Activated naive CD8-positive, alpha-beta T cell treated with anti-CD3 and anti-CD28 coated beads, Interleukin-2, amount 50 U/mL, for 16 hours (primary cell): Measurements from ENCODE around the gene CENATAC.
"Not testable (repeated sequence)": the region's sequence is repeated elsewhere in the genome, so short reads cannot be mapped to it uniquely, and the experiment has no call there.

Experiments
- DNase-seq: peaks from one replicate; pipeline ENCODE4 v3.0.0-alpha.2; 2020; ENCODE audit warnings: low read depth, low spot score

The CENATAC gene

DNA sequence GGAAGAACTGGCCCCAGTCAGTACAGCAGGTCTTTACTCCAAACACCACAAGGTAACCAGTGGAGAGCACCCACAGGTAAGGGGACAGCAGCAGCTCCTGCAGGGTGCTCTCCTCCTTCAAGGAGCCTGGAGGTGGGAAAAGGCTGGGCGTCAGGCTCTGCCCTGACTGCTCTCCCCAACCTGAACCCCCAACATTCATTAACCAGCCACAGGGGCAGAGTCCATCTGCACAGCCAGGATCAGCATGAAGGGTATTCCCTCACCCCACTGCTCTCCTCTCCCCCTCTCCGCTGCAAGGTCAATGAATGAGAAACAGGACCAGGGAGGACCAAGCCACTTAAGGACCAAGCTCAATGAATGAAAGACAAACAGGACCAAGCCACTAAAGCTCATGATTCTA lies 29.0 kb downstream of the CENATAC start:
- no peak for DNase-seq

DNA sequence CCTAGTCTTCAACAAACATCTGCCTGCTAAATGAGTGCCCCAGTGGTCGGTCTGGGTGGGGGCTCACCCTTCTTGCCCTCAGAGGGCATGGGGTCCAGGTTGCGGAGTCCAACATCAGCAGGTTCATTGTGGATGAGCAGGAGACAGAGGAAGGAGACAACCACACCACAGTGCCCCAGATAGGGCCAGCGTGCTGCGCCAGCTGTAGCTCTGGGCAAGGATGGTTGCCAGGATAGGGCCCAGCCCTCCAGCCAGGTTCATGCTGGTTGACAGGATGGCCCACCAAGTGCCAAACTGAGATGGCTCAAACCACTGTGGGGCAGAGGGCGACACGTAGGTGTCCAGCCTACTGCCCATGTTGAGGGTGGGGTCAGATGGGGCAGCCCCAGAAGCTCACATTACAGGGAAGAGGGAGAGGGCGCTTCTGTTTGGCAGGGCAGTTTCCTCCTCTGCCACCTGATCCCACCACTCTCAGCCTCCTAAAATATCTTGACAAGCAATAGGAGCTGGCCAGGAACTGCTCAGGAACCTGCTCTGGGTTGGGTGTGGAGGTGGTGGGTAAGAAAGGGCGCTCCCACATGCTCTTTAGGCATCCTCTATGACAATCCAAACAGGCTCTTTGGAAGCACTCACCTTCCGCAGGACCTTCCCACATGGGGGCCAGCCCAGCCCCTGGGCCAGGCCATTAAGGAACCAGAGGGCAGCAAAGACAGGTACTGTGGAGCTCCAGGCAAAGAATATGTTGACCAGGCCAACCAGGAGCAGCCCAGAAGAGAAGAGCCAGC lies 29.8 kb downstream of the CENATAC start:
- DNase-seq: no peak

DNA sequence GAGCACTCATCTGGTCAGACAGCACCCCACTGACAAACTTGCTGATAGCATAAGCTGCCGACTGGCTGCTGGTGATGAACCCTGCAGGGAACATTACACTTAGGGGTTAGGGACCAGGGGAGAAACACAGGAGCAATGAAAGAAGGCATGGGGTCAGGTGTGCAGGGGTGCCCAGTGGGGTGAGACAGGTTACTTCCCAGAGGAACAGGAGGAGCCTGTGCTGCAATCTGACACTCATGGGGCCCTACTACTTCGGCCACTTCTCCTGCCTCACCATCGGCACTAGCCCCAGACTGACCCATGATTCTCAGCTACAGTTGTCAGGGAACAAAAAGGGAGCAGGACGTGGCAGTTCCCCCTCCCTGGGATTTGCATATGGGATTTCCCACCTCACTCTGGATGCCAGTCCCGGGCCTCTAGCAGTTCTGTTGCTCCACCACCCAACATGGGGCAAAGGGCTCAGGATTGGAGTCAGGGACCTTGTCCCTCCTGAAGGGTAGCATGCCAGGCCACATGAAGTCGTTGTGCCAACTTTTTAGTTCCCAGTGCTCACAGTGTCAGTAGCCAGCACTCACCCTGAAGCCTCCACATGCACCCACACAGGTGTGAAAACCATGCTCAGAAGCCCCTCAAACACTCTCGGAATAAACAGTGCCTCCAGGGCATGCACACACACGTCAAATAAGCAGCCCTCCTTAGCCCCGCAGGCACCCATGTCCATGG lies 30.6 kb downstream of the CENATAC start:
- DNase-seq: no peak

DNA sequence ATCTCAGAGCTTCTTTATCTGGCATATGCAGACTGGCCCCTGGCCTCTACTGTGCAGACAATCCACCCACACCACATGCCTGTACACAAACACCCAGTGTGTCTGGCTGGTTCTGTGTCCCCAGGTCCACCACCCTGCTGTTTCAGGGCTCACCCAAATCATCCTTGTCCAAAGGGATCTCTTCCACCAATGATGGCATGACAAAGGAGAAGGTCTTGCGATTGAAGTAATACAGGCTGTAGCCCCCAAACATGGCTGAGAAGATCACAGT lies 31.1 kb downstream of the CENATAC start:
- no peak for DNase-seq

DNA sequence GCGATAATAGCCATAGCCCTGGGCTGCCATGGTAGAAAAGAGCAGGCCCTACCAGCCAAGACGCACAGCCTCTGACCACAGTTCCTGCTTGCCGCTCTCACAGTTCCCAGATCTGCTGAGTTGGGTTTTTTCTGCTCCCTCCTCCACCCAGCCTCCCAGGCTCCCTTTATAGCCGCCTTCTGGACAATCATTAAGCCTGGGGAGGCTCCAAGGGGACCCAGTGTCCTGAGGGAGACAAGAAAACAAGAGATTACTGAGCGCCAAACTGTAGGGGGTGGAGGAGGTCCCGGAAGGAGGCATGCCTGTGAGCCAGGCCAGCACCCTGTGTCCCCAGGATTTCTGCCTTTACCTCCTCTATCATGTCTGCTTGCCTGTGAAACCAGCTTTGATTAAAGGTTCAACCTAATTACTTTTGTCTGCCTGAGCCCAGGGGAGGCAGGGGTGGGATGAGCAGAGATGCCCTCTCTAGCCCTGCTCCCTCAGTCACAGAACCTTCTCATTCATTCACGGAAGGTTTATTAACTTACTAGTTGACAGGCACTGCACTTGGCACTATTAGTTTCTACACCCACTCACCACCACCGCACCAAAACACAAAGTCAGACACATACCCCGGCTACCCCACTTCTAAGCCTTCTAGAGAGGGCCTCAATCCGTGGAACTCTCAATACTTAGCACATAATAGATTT lies 31.5 kb downstream of the CENATAC start:
- peak; percentile 30 for DNase-seq

DNA sequence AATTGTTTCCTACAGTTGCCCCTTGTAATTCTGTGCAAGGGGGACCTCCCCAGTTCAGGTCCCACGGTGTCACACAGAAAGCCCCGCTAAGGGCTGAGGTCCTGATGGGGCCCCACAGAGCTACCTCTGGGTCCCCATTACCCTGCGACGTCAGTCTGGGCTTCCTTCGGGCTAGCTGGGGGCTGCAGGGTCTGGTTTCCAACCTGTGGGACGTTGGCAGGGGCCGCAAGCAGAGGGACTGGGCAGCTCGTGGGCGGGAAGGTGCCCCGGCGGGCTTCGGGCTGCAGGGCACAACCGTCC lies 32.0 kb downstream of the CENATAC start:
- no peak for DNase-seq

DNA sequence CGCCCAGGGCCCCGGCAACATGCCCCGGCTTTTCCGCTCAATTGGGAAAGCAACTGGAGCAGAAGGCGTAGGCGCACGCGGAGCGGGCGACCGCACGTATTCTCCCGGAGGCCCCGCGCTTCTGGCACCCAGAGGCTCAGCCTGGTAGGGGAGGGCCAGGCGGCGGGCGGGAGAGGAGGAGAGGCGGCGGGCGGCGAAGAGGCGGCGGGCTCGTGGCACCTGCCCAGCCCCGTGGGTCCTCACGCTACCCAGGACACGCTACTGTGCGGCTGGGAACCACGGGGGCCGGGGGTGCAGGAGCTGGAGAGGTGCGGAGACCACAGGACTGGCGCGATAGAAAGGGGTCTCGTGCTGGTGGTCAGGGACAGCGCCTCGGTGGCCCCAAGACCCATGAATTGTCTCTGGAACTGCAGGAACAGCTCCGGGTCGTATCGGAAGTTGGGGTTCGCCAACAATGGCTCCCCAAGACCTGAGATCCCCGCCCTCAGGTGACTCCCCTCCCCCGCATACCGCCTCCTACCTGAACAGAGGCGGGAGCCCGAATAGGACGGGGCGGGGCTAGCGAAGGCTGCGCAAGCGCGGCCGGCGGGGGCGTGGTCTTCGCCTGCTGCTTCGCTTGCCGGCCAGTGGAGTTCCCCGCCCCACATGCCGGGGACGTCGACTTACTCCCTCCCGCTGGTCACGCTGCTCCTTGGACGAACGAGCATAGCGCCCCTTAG lies 32.5 kb downstream of the CENATAC start, which contains the start of gene SLC37A4:
TSS of gene SLC37A4 (minus strand) at position 549 of the 719 bp plus-strand sequence.
- DNase-seq: peak; percentile 91

DNA sequence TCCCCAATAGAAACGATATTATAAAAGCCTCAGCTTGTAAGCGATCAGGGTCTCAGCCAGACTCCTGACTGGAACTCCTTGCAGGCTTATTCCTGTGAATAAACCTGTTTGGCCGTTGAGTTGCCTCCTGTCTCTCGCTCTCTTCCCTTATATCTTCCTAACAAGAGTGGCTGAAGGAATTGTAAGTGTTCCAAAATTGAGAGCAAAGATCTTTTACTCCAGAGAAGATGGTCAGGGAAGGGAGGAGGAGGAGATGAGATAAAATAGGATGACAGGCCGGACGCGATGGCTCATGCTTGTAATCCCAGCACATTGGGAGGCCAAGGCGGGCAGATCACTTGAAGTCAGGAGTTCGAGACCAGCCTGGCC lies 34.0 kb downstream of the CENATAC start:
- DNase-seq: no peak

DNA sequence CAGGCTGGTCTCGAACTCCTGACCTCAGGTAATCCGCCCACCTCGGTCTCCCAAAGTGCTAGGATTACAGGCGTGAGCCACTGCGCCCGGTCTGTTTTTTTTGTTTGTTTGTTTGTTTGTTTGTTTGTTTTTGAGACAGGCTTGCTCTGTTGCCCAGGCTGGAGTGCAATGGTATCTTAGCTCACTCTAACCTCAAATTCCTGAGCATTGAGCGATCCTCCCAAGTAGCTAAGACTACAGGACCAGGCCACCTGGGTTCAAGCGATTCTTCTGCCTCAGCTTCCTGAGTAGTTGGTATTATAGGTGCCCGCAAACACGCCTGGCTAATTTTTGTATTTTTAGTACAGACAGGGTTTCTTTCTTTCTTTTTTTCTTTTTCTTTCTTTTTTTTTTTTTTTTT lies 35.5 kb downstream of the CENATAC start:
- not testable (repeated sequence) for DNase-seq

DNA sequence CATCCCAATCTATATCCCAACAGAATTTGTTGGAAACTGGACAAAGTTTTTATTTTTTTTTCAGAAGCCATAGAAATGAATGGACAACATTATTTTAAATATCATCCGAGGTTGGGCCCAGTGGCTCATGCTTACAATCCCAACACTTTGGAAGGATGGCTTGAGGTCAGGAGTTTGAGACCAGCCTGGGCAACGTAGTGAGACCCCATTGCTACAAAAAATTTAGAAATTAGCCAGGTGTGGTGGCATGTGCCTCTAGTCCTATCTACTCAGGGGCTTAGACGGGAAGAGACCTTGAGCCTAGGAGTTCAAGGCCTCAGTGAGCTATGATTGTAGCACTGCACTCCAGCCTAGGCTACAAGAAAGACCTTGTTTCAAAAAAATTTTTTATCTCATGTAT lies 36.9 kb downstream of the CENATAC start:
- DNase-seq: no peak

DNA sequence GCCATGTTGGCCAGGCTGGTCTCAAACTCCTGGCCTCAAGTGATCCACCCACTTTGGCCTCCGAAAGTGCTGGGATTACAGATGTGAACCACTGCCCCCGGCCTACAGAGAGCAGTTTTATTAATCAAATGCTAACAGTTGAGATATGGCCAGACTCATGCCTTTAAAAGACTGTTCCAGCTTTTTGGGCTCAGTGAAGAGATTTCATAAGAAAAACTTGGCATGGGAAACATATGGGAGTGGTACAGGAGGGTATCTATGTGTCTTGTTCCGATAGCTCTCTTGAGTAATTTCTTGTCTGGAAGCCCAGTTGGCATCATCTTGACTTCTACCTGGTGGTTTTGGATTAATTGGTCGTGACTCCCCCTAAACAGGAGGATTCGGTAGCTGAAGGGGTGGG lies 40.9 kb downstream of the CENATAC start:
- DNase-seq: no peak

DNA sequence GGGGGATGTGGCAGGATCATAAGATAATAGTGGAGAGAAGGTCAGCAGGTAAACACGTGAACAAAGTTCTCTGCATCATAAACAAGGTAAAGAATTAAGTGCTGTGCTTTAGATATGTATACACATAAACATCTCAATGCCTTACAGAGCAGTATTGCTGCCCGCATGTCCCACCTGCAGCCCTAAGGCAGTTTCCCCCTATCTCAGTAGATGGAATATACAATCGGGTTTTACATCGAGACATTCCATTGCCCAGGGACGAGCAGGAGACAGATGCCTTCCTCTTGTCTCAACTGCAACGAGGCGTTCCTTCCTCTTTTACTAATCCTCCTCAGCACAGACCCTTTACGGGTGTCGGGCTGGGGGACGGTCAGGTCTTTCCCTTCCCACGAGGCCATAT lies 41.5 kb downstream of the CENATAC start:
- not testable (repeated sequence) for DNase-seq

DNA sequence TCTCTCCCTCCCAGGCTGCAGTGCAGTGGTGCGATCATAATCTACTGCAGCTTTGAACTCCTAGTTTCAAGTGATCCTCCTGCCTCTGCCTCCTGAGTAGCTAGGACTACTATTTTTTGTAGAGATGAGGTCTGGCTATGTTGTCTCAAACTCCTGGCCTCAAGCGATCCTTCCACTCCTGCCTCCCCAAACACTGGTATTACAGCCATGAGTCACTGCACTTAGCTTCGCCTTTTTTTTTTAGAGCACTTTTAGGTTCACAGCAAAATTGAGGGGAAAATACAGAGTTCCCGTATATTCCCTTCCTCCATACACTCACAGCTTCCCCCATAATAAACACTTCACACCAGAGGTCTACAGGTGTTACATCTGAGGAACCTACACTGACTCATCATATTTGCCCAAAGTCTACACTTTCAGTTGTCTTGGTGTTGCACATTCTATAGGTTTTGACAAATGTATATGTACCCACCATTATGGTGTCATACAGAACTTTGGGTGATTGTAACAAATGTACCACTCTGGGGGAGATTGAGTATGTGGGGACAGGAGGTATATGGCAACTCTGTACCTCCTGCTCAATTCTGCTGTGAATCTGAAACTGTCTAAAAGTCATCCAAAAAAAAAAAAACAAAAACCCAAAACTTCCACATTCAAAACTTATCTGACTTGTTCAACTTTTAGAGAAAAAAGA lies 44.0 kb downstream of the CENATAC start:
- no peak for DNase-seq

DNA sequence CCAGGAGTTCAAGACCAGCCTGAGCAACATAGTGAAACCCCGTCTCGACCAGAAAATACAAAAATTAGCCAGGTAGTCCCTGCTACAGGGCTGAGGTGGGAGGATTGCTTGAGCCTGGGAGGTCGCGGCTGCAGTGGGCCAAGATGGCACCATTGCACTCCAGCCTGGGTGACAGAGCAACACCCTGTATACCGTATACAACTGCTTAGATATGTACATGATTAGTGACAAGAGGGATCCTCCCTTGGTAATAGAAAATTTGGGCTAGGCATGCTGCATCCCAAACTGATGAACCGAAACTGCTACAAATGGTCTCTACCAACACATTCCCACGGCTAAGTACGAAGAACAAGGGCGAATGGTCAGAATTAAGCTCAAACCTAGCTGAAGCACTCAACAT lies 45.0 kb downstream of the CENATAC start:
- DNase-seq: no peak

DNA sequence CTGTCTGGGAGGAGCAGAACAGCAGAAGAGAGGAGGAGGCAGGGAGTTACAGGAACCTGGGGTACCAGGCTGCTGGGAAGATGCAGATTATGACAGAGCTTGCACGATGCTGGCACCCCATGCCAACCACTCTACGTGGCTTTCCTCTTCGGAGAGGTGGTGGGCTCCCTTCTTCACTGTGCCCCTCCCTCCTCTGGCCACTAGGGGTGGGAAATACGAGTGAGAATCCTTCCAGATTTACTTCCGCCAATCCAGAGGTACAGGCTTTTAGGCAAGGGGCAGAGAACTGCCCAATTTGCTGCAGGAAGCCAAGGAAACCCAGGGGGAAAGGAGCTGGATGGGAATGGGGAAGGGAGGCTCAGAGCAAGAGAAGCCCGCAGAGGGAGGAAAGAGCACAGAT lies 46.8 kb downstream of the CENATAC start:
- DNase-seq: no peak

DNA sequence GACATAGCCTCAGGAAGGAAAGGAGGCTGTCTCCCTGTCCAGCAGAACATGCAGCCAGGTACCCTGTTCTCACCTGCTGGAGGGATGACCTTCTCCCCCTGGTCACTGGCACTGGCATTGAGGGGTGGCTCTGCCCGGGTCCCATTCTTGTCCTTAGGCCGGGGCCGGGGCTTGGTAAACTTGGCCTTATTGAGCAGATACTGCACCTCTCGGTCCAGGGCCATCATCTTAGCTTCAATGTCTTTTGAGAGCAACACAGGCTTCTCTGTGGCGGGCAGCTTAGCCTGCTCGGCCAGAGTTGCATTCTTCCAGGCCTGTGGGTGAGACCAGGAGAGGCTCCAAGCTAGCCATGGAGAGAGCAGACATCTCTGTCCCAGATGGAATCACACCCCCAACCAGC lies 48.6 kb downstream of the CENATAC start:
- DNase-seq: no peak

DNA sequence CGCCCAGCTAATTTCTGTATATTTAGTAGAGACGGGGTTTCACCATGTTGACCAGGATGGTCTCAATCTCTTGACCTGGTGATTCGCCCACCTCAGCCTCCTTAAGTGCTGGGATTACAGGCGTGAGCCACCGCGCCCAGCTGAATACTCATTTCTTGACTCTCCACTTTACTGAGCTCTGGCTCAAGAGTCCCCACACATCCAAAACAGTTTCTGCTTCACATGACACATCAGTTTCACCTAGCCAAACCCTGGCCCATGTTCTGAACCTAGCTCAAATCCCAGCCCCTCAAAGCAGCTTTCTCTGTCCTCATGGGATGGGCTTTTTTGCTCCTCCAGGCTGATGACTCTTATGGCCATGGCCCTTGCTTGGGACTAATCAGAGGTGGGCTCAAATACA lies 49.3 kb downstream of the CENATAC start:
- no peak for DNase-seq

DNA sequence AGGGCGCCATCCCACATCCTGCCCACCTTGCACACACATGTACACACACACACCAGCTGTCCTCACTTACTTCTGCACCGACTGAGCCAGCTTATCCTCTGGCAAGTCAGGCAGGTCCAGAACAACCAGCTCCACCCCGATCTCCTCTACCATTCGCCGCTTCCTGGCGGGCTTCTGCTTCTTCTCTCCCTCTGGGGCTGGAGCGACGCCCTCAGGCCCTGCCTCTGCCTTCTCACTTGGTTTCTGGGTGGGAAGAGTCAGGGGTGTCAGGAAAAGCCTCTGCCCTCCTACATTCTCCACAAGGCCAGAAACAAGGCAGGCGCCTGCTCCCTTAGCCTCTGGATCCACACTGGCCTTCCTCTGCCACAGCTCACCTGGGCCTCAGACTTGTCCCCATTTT lies 50.7 kb downstream of the CENATAC start:
- no peak for DNase-seq

DNA sequence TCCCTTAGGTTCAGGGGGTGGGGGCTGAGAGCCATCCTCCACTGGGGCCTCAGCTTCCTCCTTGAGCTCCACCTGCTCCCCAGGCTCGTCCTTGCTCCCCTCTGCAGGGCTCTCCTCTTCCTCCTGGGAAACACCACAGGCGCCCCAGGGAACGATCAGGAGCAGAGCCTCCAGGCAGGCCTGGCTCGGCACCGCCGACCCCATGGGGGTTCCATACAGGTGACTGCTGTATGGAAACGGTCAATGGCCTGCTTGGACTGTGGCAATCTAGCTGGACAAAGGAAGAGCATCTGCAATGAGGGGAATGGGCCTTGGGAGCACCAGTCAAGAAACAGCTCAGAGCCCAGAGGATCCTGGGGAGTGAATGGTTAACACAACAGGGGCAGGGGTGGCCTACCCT lies 51.1 kb downstream of the CENATAC start:
- DNase-seq: no peak

DNA sequence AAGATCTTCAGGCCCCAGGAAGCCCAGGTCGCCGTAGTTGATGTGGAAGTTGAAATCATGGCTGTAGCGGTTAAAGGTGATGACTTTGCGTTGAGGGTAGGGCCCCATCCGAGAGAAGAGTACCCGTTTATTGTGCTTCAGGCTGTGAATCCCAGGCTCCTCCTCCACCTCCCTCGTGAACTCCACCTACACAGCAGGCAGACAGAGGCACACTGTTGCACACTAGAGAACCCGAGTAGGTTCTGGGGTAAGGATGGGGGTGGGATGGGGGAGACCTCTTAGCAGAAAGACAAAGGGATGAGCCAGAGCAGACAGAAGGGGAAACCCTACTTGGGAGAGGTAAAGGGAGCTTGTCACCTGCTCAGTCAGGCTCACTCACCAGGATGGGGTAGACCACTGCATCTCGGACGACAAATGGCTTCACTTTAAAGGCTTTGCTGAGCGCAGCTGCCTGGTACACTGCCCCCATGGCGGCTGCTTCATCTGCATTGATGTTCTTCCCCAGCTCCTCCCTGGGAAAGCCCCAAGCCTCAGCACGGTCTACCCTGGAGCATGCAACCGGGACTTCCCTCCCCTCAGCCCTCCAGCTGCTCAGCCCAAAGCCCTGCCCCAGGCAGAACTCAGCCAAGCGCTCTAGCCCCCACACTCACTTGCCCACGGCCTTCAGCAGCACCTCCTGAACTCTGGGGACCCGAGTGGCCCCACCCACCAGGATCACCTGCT lies 53.7 kb downstream of the CENATAC start:
- DNase-seq: no peak

DNA sequence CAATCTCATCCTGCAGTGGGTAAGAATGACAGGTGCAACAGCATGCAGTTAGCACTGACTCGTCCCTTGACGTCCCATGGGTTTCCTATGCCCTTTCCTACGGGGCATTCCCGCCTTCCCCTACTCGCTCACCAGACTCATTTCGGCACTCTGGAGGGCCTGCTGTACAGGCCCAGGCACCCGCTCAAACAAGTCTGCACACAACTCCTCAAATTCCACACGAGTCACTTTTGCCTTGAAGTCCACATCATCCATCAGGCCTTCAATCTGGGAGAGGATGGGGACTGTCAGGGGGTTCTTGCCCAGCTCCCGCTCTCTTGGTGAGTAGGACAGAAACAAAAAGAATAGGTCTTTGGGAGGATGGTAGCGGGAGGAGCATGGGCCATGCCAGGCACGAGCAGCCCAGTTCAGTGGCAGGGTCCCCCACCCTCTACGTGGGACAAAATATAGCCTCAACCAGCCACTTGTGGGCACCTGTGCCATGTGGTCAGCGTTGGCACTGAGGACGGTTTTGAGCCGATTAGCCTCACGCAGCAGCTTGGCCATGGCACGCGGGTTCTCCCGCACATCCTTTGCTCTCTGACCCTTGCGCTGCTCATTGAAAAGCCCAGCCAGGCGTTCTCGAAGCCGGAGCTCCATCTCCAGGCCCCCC lies 54.4 kb downstream of the CENATAC start:
- DNase-seq: no peak
